Breast epithelium (tissue), 4 donors: Measurements from ENCODE around the gene PFKL. TPM values are rescaled to one million over a fixed set of nuclear protein-coding genes. Genes with fewer than 3 reads are reported as not detected.
A peak's percentile ranks its signal among the peaks of the same experiment; 100 is the strongest.

Experiments
- DNase-seq, 2 donors: peaks; one replicate each; pipeline ENCODE4 v3.0.0-alpha.2; 2019; ENCODE audit warnings: low spot score in 2 of 2
- H3K27ac ChIP-seq, 2 donors: fragments of 200-600 bp; sonication (generic) in 1 of 2; one replicate each; pipeline ENCODE4 v1.5.1; 2016 to 2019; ENCODE audit warnings: mild to moderate bottlenecking in 1 of 2
- H3K27me3 ChIP-seq, 2 donors: fragments of 200-600 bp; sonication (generic) in 1 of 2; one replicate each; pipeline versions ENCODE4 v1.5.1 to v1.6.0; 2017 to 2019; ENCODE audit warnings: control low read depth in 1 of 2, mild to moderate bottlenecking in 1 of 2
- H3K36me3 ChIP-seq: fragments of 200-600 bp; one replicate; pipeline ENCODE4 v1.5.1; 2019
- H3K4me1 ChIP-seq, 2 donors: fragments of 200-600 bp; sonication (generic); one replicate each; pipeline ENCODE4 v1.5.1; 2016 to 2019; ENCODE audit warnings: control low read depth in 1 of 2
- H3K4me3 ChIP-seq, 3 donors: fragments of 200-600 bp; sonication (generic); 1 replicate in 2 of 3; 2 replicates in 1 of 3; pipeline ENCODE4 v1.5.1; 2016 to 2019; ENCODE audit warnings: mild to moderate bottlenecking in 3 of 3, moderate library complexity in 2 of 3
- H3K9me3 ChIP-seq, 2 donors: fragments of 200-600 bp; sonication (generic) in 1 of 2; one replicate each; pipeline ENCODE4 v1.5.1; 2016 to 2019; ENCODE audit warnings: control low read depth in 1 of 2
- CTCF ChIP-seq, 3 donors: fragments of 450-650 bp; IDR thresholded peaks; one replicate each; pipeline ENCODE4 v1.5.1; 2016 to 2017; ENCODE audit warnings: antibody characterized with exemption in 3 of 3, mild to moderate bottlenecking in 3 of 3, moderate library complexity in 3 of 3
- POLR2A ChIP-seq: fragments of 450-650 bp; IDR thresholded peaks from one replicate; pipeline ENCODE4 v1.6.1; 2016; ENCODE audit warnings: antibody characterized with exemption, mild to moderate bottlenecking, moderate library complexity
- POLR2AphosphoS5 ChIP-seq, 3 donors: sonication (generic); formaldehyde crosslinking; IDR thresholded peaks; one replicate each; pipeline ENCODE4 v1.6.1; 2017; ENCODE audit warnings: antibody characterized with exemption in 3 of 3
- intact Hi-C: fragments of 100-400 bp; cut with DNase I; formaldehyde crosslinking; loops from one replicate; pipeline ENCODE4 v1.15.1; 2023; ENCODE audit warnings: low total_unique reads
- total RNA-seq, 3 donors: library from RNA; depleted of rRNA; stranded (reverse); fragments of >200 nt; gene quantifications; one replicate each; pipeline ENCODE4 v1.1.0, GENCODE V29; 2016

The PFKL gene
- total RNA-seq, 3 donors from 2014 or later: 80.9 to 101 (median 97.9) TPM

- DNase-seq: no peak
- H3K27ac ChIP-seq: no peak within 1 kb of the TSS
- H3K4me1 ChIP-seq: no peaks in the 10 kb centered on the region
- H3K9me3 ChIP-seq: no peaks in the 10 kb centered on the region
- no peaks in the 10 kb centered on the region for H3K36me3 ChIP-seq
- intact Hi-C loops: no loop called here
- H3K4me3 ChIP-seq: peak within 1 kb of the TSS in 2 of 3 donors; percentile 32 to 57
- H3K27me3 ChIP-seq: peaks cover 2 to 27% of the 10 kb centered on the region in 2 donors
- no peak for TF ChIP-seq POLR2A
- no peak for TF ChIP-seq POLR2AphosphoS5 (IDR thresholded peaks at IDR 0.05)
- no peak for TF ChIP-seq CTCF (IDR thresholded peaks at IDR 0.05)
Measured at GRCh38 chr21:44285138-44285992, 14.5 kb upstream of the PFKL start, which contains the start of gene AIRE. Gene AIRE (plus strand): TSS chr21:44285876. CDS start chr21:44286007, 131 bp downstream.

- intact Hi-C loops: no loop called here
- Histone ChIP-seq H3K9me3 (no peaks in the 10 kb centered on the region), H3K36me3 (no peaks in the 10 kb centered on the region), H3K27ac (no peak overlapping the region), H3K4me3 (peak overlapping the region in 2 of 3 donors; percentile 32 to 57), H3K4me1 (no peaks in the 10 kb centered on the region), H3K27me3 (peaks cover 2 to 27% of the 10 kb centered on the region in 2 donors)
- DNase-seq: no peak
- no peak for TF ChIP-seq CTCF (IDR thresholded peaks at IDR 0.05)
- TF ChIP-seq POLR2A: no peak
- TF ChIP-seq POLR2AphosphoS5 (IDR thresholded peaks at IDR 0.05): no peak
Measured at GRCh38 chr21:44286086-44286715, 13.7 kb upstream of the PFKL start.

- Histone ChIP-seq H3K27ac (no peak overlapping the region), H3K36me3 (no peaks in the 10 kb centered on the region), H3K4me3 (no peak overlapping the region), H3K4me1 (no peaks in the 10 kb centered on the region), H3K9me3 (no peaks in the 10 kb centered on the region), H3K27me3 (peaks cover 2 to 27% of the 10 kb centered on the region in 2 donors)
- DNase-seq: no peak
- intact Hi-C loops: no loop called here
- no peak for TF ChIP-seq POLR2A
- TF ChIP-seq POLR2AphosphoS5 (IDR thresholded peaks at IDR 0.05): no peak
- no peak for TF ChIP-seq CTCF (IDR thresholded peaks at IDR 0.05)
Measured at GRCh38 chr21:44286716-44287632, 12.9 kb upstream of the PFKL start.

GRCh38 chr21:44288251-44289110 is 11.4 kb upstream of the PFKL start:
- Histone ChIP-seq H3K4me3 (no peak overlapping the region), H3K4me1 (no peaks in the 10 kb centered on the region), H3K27me3 (peaks cover 2 to 27% of the 10 kb centered on the region in 2 donors), H3K9me3 (no peaks in the 10 kb centered on the region), H3K36me3 (no peaks in the 10 kb centered on the region), H3K27ac (no peak overlapping the region)
- intact Hi-C loops: no loop called here
- DNase-seq: no peak
- no peak for TF ChIP-seq CTCF (IDR thresholded peaks at IDR 0.05)
- no peak for TF ChIP-seq POLR2A
- no peak for TF ChIP-seq POLR2AphosphoS5 (IDR thresholded peaks at IDR 0.05)
